ENCODE data around the gene MT1H. TPM values are rescaled to one million over a fixed set of nuclear protein-coding genes. Genes with fewer than 3 reads are reported as not detected.

Gene MT1H
- polyA plus RNA-seq, 4 donors, result 4.4 to 57.8 (median 10.6) TPM

DNA sequence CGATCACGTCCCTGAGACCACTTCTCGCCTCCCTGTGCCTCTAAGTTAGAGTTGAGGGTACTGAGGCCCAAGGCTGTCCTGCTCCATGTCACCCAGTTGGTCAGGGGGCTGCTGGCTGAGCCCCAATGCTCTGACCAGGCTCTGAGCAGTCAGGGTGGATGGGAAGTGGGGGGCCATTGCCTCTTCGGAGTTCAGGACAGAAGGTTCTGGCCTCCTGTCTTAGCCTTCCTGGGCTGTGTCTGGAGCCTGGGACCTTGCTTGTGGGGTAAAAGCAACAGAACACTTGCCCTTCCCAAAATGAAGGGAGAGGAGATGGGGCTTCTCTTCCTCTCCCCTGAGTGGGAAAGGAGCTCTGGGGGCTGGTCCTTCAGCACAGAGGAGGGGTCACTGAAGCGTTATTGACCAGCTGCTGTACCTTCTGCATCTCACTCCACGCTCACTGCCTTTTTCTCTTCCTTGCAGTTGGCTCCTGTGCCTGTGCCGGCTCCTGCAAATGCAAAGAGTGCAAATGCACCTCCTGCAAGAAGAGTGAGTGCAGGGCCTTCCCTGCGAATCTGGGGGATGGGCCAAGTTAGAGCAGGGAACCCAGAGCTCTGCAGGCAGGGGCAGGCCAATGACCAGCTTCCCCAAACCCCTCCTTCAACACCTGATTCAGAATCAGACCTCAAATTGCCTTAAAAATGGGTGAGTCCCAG is 13.2 kb downstream of the MT1H start:
- DNase-seq (ENCODE audit: low read depth in 4 of 4, low spot score in 3 of 4), result no peak

DNA sequence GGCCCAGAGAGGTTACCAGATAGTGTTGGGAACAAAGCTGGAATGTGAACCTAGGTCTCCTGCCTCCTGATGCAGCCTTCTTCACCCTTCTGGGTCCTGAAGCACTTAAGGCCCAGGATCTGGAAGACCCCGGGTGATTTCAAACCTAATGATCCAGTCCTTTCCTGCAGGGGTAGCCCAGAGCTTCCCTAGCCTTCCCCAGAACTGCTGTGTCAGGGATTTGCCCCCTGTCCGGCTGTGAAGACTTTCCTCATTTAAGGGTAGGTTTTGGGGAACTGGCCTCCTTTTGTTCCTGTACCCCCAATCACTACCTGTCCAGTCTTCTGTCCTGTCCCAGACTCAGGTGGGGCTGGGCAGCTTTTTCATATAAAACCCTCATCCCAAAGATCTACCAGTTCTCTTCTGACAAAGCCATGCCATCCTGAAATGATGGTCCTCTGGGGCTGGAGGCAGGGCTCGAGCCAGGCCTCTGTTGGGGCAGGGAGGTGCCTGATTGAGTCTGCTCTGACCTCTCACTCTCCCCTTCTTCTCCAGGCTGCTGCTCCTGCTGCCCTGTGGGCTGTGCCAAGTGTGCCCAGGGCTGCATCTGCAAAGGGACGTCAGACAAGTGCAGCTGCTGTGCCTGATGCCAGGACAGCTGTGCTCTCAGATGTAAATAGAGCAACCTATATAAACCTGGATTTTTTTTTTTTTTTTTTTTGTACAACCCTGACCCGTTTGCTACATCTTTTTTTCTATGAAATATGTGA is 14.0 kb downstream of the MT1H start:
- no peak for DNase-seq (ENCODE audit: low read depth in 4 of 4, low spot score in 3 of 4)

- DNase-seq (ENCODE audit: low read depth in 4 of 4, low spot score in 3 of 4), result no peak
Observed at GRCh38 chr16:56684256-56684925, 14.8 kb downstream of the MT1H start.

GRCh38 chr16:56684926-56685590 is 15.4 kb downstream of the MT1H start:
- DNase-seq (ENCODE audit: low read depth in 4 of 4, low spot score in 3 of 4), result no peak

DNA sequence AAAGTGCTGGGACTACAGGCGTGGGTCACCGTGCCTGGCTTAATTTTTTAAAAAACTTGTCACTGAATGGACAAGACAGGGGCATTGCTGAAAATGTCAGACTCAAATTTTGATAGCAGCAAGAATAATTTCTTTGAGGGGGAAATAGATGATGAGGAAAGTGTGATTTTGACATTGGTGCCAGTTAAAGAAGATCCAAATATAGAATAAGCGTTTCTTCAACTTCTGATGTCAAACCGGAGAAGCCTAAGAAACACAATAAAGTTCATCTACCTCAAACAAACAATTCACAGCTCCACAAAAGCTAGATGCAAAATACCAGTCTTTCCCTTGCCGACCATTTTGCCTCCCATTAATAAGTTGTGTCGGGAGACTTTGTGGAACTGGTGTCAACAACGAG is 17.1 kb downstream of the MT1H start:
- DNase-seq (ENCODE audit: low read depth in 4 of 4, low spot score in 3 of 4), result no peak

DNA sequence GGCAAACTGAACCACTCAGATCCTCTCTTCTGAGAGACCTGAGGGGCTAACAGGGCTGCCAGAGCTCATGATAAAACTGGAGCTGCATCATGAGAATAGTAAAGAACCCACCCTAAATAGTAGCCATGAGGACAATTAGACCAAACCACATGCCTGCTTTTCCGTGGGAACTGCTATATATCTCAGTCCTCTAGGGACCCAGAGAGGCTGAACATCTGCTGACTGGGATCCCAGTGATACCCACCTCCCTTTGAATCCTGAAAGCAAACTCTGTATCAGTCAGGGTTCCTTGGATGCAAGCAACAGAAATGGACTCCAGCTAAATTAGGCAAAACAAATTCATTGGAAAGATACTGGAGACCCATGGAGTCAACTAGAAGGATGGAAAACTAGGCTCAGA is 19.1 kb downstream of the MT1H start:
- no peak for DNase-seq (ENCODE audit: low read depth in 4 of 4, low spot score in 3 of 4)

- no peak for DNase-seq (ENCODE audit: low read depth in 4 of 4, low spot score in 3 of 4)
Observed at GRCh38 chr16:56689171-56689570, 19.6 kb downstream of the MT1H start.

DNA sequence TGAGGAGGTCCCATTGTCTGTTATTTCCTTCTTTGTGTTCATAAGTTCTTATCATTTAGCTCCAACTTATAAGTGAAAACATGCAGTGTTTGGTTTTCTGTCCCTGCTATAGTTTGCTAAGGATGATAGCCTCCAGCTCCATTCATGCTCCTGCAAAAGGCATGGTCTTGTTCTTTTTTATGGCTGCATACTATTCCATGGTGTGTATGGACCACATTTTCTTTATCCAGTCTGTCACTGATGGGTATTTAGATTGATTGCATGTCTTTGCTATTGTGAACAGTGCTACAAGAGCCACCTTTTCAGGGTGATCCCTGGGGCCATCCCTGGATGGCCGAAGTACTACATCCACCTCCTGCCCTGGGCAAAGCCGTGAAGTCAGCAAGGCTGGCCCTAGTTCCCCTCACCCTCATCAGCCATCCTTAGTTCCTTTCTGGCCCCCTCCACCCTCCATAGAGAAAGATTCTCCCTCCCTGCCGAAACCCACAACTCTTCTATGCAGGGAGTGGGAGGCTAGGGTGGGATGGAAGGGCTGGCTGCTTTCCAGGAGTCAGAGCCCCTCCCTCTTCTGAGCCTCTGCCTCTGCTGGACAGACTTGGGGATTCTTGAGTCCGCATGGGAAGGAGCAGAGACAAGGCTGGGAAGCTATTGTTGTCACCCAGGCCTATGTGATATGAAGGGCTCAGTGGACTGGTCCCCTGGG is 21.0 kb downstream of the MT1H start:
- DNase-seq (ENCODE audit: low read depth in 4 of 4, low spot score in 3 of 4), result no peak

DNA sequence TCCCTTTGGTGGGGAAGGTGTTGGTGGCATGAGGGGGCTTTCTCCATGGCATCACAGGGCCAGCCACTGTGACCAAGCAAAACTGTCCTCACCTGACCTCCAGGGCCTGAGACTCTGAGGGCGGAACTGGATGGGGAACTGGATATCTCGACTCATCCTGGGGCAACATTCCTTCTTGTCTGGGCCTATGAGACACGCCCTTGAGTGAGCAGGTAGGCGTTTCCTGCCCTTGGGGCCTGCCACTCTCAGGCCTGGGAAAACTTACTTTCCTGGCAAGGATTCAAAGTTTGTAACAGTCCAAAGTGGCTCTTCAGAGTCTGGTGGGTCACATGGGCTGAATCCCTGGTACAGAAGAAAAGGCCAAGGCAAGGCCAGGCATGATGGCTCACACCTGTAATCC is 22.3 kb downstream of the MT1H start:
- no peak for DNase-seq (ENCODE audit: low read depth in 4 of 4, low spot score in 3 of 4)

- no peak for DNase-seq (ENCODE audit: low read depth in 4 of 4, low spot score in 3 of 4)
Observed at GRCh38 chr16:56695246-56695645, 25.6 kb downstream of the MT1H start.

- no peak for DNase-seq (ENCODE audit: low read depth in 4 of 4, low spot score in 3 of 4)
Observed at GRCh38 chr16:56697456-56698155, 28.0 kb downstream of the MT1H start.

GRCh38 chr16:56700195-56700594 is 30.6 kb downstream of the MT1H start:
- no peak for DNase-seq (ENCODE audit: low read depth in 4 of 4, low spot score in 3 of 4)

DNA sequence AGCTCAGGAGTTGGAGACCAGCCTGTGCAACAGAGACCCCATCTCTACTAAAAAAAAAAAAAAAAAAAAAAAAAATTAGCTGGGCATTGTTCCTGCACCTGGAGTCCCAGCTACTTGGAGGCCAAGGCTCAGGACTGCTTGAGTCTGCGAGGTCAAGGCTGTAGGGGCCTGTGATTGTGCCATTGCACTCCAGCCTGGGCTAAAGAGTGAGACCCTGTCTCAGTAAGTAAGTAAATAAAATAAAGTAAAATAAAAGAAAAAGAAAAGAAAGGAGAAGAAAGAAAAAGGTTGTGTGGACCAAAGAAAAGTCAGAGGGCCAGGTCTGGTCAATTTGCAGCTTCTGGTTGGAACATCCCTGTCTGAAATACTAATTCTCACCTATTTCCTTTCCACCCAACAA is 31.0 kb downstream of the MT1H start:
- DNase-seq (ENCODE audit: low read depth in 4 of 4, low spot score in 3 of 4), result no peak

- no peak for DNase-seq (ENCODE audit: low read depth in 4 of 4, low spot score in 3 of 4)
Observed at GRCh38 chr16:56701534-56701933, 31.9 kb downstream of the MT1H start.

- DNase-seq (ENCODE audit: low read depth in 4 of 4, low spot score in 3 of 4), result no peak
Observed at GRCh38 chr16:56702836-56703235, 33.2 kb downstream of the MT1H start.

GRCh38 chr16:56708525-56709442 is 39.2 kb downstream of the MT1H start:
- no peak for DNase-seq (ENCODE audit: low read depth in 4 of 4, low spot score in 3 of 4)

DNA sequence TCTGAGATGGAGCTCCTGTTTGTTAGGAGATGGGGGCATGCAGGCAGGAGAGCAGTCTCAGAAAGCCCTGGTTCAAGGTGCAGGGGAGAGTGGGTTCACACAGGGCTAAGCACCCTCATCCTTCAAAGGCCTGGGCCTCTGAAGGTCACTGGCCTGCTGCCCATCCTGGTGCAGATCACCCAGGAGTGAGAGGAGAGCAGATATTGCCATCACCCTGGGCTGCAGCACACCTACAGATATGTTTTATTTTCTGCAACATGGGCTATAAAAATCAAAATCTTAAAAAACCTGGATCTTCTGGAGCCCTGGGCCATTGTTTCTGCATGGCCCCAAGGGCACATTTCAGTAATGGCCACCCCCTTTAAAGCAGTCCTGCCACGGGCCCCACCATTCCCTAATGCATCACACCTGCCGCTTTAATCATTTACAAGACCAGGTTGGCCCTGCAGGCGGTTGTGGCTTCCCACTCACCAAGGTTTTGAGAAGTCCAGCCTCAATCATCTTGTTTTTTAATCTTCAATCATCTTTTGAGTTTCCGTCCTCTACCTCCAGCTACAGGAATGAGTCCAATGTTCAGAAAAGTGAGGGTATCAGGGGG is 39.9 kb downstream of the MT1H start:
- DNase-seq (ENCODE audit: low read depth in 4 of 4, low spot score in 3 of 4), result no peak

- DNase-seq (ENCODE audit: low read depth in 4 of 4, low spot score in 3 of 4), result no peak
Observed at GRCh38 chr16:56710181-56710737, 40.6 kb downstream of the MT1H start.
